Measurements from ENCODE around the gene TBC1D13. TPM values are rescaled to one million over a fixed set of nuclear protein-coding genes. Genes with fewer than 3 reads are reported as not detected.

The TBC1D13 gene
- total and polyA plus RNA-seq, 9 of the 15 experiments (the other 6 are each of a cell fraction or from before 2014, with no cell fraction given) = 2.3 to 28.7 (median 11.4) TPM

GRCh38 chr9:128807827-128808226 is 20.8 kb downstream of the TBC1D13 start:
- in situ Hi-C loops (cut with MboI) = no loop called here
- no peak for ATAC-seq

More at GRCh38 chr9:128807827-128808226, 20.8 kb downstream of the TBC1D13 start:
- no peaks in the 10 kb centered on the region for H3K9me3 ChIP-seq (replicated peaks; ENCODE audit: control insufficient read depth, insufficient read depth, low read depth, low read length)
- H3K9me1 ChIP-seq (ENCODE audit: control insufficient read depth, insufficient read depth, low read length) = no peaks in the 10 kb centered on the region
- TF ChIP-seq TCFL5 (CRISPR knock-in tag; conservative IDR thresholded peaks at IDR 0.05) = no peak
- no peak for TF ChIP-seq ZNF224 (CRISPR knock-in tag; IDR thresholded peaks at IDR 0.05)
- TF ChIP-seq ZBTB2 (IDR thresholded peaks at IDR 0.05) = no peak
- no peak for TF ChIP-seq EP400 (IDR thresholded peaks at IDR 0.05)
- TF ChIP-seq ZNF134 (CRISPR knock-in tag; conservative IDR thresholded peaks at IDR 0.05) = no peak
- no peak for TF ChIP-seq RBM15 (IDR thresholded peaks at IDR 0.05; ENCODE audit: insufficient read depth, low read length)
- intact Hi-C loops (cut with micrococcal nuclease) = no loop called here
- H3K4me2 ChIP-seq (ENCODE audit: insufficient read depth, low read length) = no peak overlapping the region
- no peaks in the 10 kb centered on the region for H4K20me1 ChIP-seq (replicated peaks; ENCODE audit: control insufficient read depth, insufficient read depth, low read length)
- no peak overlapping the region for H3K4me3 ChIP-seq
- peaks cover 0 to 3% of the 10 kb centered on the region in 2 experiments; a peak in 3 of 5 replicates for H3K4me1 ChIP-seq (replicated peaks in 1 of 2; ENCODE audit: control insufficient read depth in 2 of 2, insufficient read depth in 2 of 2, low read length in 2 of 2)
- POLR2A ChIA-PET = interaction anchor here (0.7 to 2.3 kb wide), 4 partner anchors 12 to 609 kb away, joined by 3 to 12 read pairs (median 3); no protein-coding TSS in a partner anchor
- H3K36me3 ChIP-seq (ENCODE audit: control insufficient read depth, insufficient read depth, low read length) = peaks cover 58% of the 10 kb centered on the region; the same call in 2 of the 3 replicates
- no peak for DNase-seq (ENCODE audit: extremely low read depth in 1 of 4, low spot score in 3 of 4)
- no TSS peak for BruUV-seq (replicated peaks)
- no peaks in the 10 kb centered on the region for H3K27me3 ChIP-seq (ENCODE audit: control insufficient read depth in 2 of 2, insufficient read depth in 2 of 2, low read length in 2 of 2)
- no peak for FAIRE-seq
- H3K27ac ChIP-seq (ENCODE audit: extremely low read depth, low read depth, low read length) = no peak overlapping the region
- CTCF ChIA-PET (ENCODE audit: low intra/inter-chr PET ratio) = no interaction called here
- WGBS (ENCODE audit: insufficient coverage, low coverage, missing lambda C conversion rate) = 87% methylated on average over 12 of the region's 14 CpGs
- peak overlapping the region in 1 of 2 experiments; percentile 26; a peak in 1 of 4 replicates for H3K9ac ChIP-seq (ENCODE audit: insufficient read depth in 1 of 2, low read depth in 2 of 2, low read length in 2 of 2)
- no peaks in the 10 kb centered on the region for H3K79me2 ChIP-seq (ENCODE audit: control insufficient read depth, insufficient read depth, low read length)
- H2AFZ ChIP-seq (ENCODE audit: low read depth, low read length) = no peak overlapping the region
